ENCODE measurements around the gene SPAG16.
A peak's percentile ranks its signal among the peaks of the same experiment; 100 is the strongest.

Gene SPAG16

DNA sequence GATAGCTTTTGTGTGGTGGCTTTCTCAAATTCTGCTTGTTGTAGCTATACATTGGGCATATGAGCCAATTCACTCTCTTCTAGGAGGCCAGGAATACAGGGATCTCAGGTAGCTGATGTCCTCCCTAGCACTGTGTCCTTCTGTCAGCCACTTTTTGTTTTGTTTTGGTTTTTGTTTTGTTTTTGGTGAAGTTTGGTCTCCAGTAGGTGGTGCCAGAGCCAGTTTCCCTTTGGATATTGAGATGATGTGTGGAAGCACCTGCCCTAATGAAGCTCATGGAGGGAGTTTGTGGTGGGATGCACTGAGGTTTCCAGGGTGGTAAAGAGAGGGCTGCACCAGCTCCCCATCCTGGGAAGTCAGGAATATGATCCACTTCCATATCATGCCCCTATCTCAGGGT lies 1026.1 kb downstream of the SPAG16 start:
- H3K4me3 ChIP-seq (ENCODE audit: low read depth, low read length), result no peak overlapping the region
- TF ChIP-seq, protein P1, sequence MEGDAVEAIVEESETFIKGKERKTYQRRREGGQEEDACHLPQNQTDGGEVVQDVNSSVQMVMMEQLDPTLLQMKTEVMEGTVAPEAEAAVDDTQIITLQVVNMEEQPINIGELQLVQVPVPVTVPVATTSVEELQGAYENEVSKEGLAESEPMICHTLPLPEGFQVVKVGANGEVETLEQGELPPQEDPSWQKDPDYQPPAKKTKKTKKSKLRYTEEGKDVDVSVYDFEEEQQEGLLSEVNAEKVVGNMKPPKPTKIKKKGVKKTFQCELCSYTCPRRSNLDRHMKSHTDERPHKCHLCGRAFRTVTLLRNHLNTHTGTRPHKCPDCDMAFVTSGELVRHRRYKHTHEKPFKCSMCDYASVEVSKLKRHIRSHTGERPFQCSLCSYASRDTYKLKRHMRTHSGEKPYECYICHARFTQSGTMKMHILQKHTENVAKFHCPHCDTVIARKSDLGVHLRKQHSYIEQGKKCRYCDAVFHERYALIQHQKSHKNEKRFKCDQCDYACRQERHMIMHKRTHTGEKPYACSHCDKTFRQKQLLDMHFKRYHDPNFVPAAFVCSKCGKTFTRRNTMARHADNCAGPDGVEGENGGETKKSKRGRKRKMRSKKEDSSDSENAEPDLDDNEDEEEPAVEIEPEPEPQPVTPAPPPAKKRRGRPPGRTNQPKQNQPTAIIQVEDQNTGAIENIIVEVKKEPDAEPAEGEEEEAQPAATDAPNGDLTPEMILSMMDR (IDR thresholded peaks at IDR 0.05; ENCODE audit: borderline replicate concordance, insufficient read depth, low read depth, low read length), result peak; percentile 39; the same call in 1 of the 2 replicates

DNA sequence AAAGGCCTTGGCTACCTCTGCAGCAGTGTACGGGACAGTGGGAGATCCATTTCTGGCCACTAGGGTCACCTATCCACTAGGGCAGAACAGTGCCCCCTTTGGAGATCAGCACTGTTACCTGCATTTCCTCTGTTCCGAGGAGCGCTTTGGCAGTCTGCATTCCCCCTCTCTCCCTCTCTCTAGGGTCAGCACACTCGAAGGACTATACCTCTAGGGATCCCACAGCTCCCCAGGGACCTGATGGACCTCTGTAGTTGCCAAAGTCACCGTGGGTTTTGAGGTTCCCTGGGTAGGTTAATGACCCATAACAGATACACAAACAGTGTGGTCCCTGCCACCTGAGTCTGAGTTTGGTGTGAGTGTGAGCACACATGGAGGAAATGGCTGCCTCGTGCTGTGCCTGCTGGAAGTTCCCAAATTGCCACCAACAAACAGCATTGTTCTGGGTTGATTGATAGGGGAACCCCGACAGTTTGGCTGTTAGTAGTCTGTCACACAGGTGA lies 1026.8 kb downstream of the SPAG16 start:
- H3K4me3 ChIP-seq (ENCODE audit: low read depth, low read length), result no peak overlapping the region
- TF ChIP-seq, protein P1 (IDR thresholded peaks at IDR 0.05; ENCODE audit: borderline replicate concordance, insufficient read depth, low read depth, low read length), result peak; percentile 72

DNA sequence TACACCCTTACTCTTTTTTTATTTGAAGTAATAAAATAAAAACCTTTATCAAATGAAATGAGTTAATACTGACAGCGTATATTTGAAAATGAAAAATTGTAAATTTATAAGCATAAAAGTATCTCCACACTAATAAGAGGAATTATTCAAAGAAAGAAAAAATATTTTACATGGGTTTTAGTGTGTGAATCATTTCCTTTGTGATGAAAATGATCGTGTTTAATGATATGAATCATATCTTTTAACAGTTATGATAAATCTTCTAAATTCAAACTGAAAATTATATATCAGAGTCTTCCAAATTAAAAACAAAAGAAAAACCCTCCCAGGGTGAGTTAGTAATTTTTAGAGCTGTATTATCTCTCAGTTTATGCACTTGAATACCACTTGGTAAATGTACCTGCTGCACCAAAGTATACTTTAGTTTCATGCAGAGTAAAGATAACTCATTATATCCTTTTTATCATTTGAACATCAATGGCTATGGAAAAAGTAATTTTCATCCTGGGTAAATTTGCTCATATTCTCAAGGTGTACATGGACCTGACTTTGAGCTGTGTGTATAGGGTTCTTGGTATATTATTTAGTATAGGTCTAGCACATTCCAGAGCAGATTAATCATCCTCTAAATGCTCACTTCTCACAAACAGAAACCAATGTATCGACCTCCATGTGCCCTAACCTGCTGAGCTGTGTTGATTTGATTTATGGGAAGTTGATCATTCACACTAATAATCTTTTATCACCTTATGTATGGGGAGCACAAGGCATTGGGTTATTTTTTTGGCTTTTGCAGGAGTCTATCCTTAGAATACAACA lies 1027.9 kb downstream of the SPAG16 start:
- no peak overlapping the region for H3K4me3 ChIP-seq (ENCODE audit: low read depth, low read length)
- TF ChIP-seq, protein P1 (IDR thresholded peaks at IDR 0.05; ENCODE audit: borderline replicate concordance, insufficient read depth, low read depth, low read length), result no peak

DNA sequence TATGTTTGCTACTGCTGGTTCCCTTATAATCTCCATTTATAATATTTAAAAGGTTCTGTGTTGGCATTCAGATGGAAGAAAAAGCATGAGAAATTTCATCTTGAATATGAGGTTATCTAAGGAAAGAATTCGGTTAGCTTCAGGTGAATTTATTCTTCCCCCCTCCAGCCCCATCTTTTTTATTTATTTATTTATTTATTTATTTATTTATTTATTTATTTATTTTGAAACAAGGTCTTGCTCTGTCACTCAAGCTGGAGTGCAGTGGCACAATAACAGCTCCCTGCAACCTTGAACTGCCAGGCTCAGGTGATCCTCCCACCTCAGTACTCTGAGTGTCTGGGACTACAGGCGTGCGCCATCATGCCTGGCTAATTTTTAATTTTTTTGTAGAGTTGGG lies 1031.1 kb downstream of the SPAG16 start:
- H3K4me3 ChIP-seq (ENCODE audit: low read depth, low read length), result no peak overlapping the region
- TF ChIP-seq, protein P1 (IDR thresholded peaks at IDR 0.05; ENCODE audit: borderline replicate concordance, insufficient read depth, low read depth, low read length), result no peak

DNA sequence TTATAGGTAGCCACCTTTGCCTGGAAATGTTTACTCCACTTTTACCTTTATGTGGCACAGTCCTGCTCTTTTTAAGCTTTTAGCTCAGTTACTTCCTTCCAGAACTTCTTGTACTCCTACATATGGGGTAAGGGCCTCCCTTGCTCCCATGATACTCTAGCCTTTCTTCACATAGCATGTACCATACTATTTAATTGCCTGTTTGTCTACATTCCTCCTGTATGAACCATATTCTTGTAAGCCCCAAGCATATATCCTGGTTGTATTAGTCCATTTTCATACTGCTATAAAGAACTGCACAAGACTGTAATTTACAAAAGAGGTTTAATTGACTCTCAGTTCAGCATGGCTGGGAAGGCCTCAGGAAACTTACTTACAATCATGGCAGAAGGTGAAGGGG lies 1035.9 kb downstream of the SPAG16 start:
- H3K4me3 ChIP-seq (ENCODE audit: low read depth, low read length), result no peak overlapping the region
- TF ChIP-seq, protein P1 (IDR thresholded peaks at IDR 0.05; ENCODE audit: borderline replicate concordance, insufficient read depth, low read depth, low read length), result no peak

DNA sequence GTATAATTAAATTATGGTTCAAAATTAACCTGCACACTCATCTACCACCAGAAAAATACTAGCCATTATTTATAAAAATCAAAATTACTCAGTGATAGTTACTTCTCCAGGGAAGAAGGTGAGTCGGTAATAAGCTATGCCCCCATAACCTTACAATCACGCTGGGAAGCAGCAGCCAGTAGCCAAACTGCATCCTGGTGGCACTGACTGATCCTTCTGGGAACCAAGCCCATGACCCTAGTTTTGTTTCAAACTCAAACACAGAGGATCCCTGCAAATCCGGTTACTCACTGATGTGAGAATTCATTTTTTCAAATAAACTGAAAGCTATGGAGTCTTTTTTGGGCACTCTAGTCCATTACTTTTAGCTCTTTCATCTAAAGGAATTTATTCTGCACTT lies 1038.4 kb downstream of the SPAG16 start:
- TF ChIP-seq, protein P1 (IDR thresholded peaks at IDR 0.05; ENCODE audit: borderline replicate concordance, insufficient read depth, low read depth, low read length), result no peak
- H3K4me3 ChIP-seq (ENCODE audit: low read depth, low read length), result no peak overlapping the region

DNA sequence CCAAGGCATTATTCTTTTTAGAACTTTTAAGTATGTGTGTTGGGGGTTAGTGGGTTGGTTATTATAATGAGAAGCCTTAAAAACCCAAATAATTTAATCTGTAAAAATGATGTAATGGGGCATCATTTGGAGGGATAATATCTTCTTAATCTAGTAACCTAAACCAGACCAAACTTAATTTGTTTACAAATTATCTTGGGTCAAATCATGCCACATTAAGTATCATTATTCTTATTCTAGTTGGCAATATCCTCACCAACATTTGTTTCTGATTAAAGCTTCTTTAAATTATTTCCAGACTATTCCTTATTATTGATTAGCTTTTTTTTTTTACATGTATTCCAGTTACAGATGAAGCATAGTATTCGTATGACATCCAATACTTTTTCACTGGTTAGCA lies 1041.1 kb downstream of the SPAG16 start:
- TF ChIP-seq, protein P1 (IDR thresholded peaks at IDR 0.05; ENCODE audit: borderline replicate concordance, insufficient read depth, low read depth, low read length), result no peak
- no peak overlapping the region for H3K4me3 ChIP-seq (ENCODE audit: low read depth, low read length)
